WERI-Rb-1 (cell line): ENCODE results near the gene SCAF4.
"Not testable (repeated sequence)": the region's sequence is repeated elsewhere in the genome, so short reads cannot be mapped to it uniquely, and the experiment has no call there.

Experiments
- DNase-seq: peaks from one replicate; pipeline ENCODE4 v3.0.0-alpha.2; 2020
- H3K27ac ChIP-seq: fragments of 250-450 bp; sonication (Bioruptor Pico); 2 replicates; pipeline ENCODE4 v1.5.1; 2020; ENCODE audit warnings: mild to moderate bottlenecking, moderate library complexity
- H3K27me3 ChIP-seq: fragments of 250-450 bp; sonication (Bioruptor Pico); 2 replicates; pipeline ENCODE4 v1.5.1; 2021; ENCODE audit warnings: mild to moderate bottlenecking, low read depth, moderate library complexity; ENCODE audit not compliant: insufficient read depth, severe bottlenecking
- H3K36me3 ChIP-seq: fragments of 250-450 bp; sonication (Bioruptor Pico); 2 replicates; pipeline ENCODE4 v1.5.1; 2020; ENCODE audit warnings: mild to moderate bottlenecking, moderate library complexity
- H3K4me3 ChIP-seq: 2 replicates; pipeline ENCODE4 v1.5.1; 2011; ENCODE audit warnings: low read depth, mild to moderate bottlenecking, control low read depth, low read length
- H3K9me3 ChIP-seq: fragments of 250-450 bp; sonication (Bioruptor Pico); 2 replicates; pipeline ENCODE4 v1.5.1; 2021; ENCODE audit warnings: mild to moderate bottlenecking, moderate library complexity; ENCODE audit not compliant: severe bottlenecking
- TF ChIP-seq, protein P1 (sequence below): IDR thresholded peaks from 2 replicates; pipeline ENCODE4 v1.5.1; 2011; ENCODE audit warnings: low read depth, mild to moderate bottlenecking, control low read depth, inconsistent platforms, low read length

SCAF4 gene

DNA sequence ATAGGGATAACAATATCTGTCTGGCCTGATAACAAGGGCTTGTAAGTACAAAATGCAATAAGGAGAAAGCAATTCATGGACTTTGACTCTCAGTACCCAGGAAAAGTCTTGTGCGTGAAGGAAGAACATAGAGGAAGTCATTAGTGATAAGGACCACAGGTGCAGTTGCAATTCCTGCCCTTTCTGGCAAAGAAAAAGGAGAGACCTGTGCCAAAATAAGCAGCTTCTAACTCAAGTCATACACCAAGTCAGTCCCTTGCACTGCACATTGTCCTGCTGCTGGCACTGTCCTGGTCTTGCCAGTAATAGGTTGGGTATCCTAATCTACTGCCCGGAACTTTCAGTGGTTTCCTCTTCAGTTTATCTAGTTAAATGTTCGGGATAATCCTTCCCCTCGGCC, 87.3 kb downstream of the SCAF4 start:
- no peak for DNase-seq
- TF ChIP-seq, protein P1, sequence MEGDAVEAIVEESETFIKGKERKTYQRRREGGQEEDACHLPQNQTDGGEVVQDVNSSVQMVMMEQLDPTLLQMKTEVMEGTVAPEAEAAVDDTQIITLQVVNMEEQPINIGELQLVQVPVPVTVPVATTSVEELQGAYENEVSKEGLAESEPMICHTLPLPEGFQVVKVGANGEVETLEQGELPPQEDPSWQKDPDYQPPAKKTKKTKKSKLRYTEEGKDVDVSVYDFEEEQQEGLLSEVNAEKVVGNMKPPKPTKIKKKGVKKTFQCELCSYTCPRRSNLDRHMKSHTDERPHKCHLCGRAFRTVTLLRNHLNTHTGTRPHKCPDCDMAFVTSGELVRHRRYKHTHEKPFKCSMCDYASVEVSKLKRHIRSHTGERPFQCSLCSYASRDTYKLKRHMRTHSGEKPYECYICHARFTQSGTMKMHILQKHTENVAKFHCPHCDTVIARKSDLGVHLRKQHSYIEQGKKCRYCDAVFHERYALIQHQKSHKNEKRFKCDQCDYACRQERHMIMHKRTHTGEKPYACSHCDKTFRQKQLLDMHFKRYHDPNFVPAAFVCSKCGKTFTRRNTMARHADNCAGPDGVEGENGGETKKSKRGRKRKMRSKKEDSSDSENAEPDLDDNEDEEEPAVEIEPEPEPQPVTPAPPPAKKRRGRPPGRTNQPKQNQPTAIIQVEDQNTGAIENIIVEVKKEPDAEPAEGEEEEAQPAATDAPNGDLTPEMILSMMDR, result no peak
- no peaks in the 10 kb centered on the region for H3K36me3 ChIP-seq
- H3K27me3 ChIP-seq, result no peaks in the 10 kb centered on the region
- H3K9me3 ChIP-seq, result no peaks in the 10 kb centered on the region
- no peak overlapping the region for H3K4me3 ChIP-seq
- H3K27ac ChIP-seq, result no peak overlapping the region

DNA sequence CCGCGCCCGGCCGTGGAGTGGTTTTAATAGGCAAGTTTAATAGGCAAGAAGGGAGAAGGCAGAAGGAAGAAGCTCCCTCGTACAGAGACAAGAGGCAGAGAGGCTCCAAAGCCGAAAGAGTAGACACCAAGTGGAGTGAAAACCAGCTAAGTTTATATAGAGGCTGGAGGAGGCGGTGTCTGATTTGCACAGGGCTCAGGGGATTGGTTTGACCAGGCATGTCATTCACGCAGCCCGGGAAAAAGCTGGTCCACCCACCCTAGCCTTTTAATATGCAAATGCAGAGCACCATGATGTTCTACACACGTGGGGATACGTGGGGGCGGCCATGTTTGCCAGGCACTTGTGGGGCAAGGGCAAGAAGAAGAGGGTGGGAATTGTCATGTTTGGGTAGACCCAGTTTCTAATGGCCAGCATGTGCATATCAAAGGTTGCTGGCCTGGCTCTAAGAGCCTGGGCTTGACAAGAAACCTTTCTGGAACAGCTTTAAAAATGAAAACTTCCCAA, 90.4 kb downstream of the SCAF4 start:
- DNase-seq, result no peak
- H3K27me3 ChIP-seq, result no peaks in the 10 kb centered on the region
- TF ChIP-seq, protein P1, result no peak

GRCh38 chr21:31636874-31637273, 95.0 kb downstream of the SCAF4 start:
- TF ChIP-seq, protein P1, result no peak
- Histone ChIP-seq H3K27me3 (no peaks in the 10 kb centered on the region), H3K36me3 (no peaks in the 10 kb centered on the region), H3K27ac (no peak overlapping the region), H3K4me3 (no peak overlapping the region), H3K9me3 (peaks cover 16% of the 10 kb centered on the region)
- DNase-seq, result no peak

More for the DNA sequence above, 90.4 kb downstream of the SCAF4 start:
- peaks cover 13% of the 10 kb centered on the region for H3K9me3 ChIP-seq
- no peak overlapping the region for H3K4me3 ChIP-seq
- H3K27ac ChIP-seq, result no peak overlapping the region
- H3K36me3 ChIP-seq, result no peaks in the 10 kb centered on the region

DNA sequence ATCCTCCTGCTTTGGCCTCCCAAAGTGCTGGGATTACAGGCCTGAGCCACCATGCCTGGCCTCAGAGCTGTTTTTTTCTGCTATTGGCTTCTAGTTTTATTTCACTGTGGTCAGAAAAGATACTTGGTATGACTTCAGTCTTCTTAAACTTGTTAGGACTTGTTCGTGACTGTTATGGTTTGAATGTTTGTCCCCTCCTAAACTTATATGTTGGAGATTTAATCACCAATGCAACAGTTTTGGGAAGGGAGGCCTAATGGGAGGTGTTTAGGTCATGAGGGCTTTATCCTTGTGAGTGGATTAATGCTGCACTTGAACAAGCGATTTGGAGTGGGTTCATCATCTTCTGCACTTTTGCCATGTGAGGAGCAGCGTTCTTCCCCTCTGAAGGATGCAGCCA, 96.9 kb downstream of the SCAF4 start:
- TF ChIP-seq, protein P1, result no peak

DNA sequence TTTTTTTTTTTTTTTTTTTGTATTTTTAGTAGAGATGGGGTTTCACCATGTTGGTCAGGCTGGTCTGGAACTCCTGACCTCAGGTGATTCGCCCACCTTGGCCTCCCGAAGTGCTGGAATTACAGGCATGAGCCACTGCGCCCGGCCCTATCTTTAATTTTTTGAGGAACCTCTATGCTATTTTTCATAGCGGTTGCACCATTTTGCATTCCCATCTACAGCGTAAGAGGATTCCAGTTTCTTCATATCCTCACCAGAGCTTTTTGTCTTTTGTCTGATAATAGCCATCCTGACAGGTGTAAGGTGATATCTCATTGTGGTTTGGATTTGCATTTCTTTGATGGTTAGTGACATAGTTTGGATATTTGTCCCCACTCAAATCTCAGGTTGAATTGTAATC, 100.0 kb downstream of the SCAF4 start:
- not testable (repeated sequence) for H3K4me3 ChIP-seq, H3K9me3 ChIP-seq, H3K36me3 ChIP-seq, H3K27ac ChIP-seq, DNase-seq, H3K27me3 ChIP-seq

More for the DNA sequence above, 96.9 kb downstream of the SCAF4 start:
- H3K9me3 ChIP-seq, result peaks cover 16% of the 10 kb centered on the region
- H3K27ac ChIP-seq, result no peak overlapping the region
- no peaks in the 10 kb centered on the region for H3K27me3 ChIP-seq
- no peak for DNase-seq
- no peaks in the 10 kb centered on the region for H3K36me3 ChIP-seq
- H3K4me3 ChIP-seq, result no peak overlapping the region

- H3K9me3 ChIP-seq, result peaks cover 5% of the 10 kb centered on the region
- no peaks in the 10 kb centered on the region for H3K27me3 ChIP-seq
- H3K36me3 ChIP-seq, result no peaks in the 10 kb centered on the region; the same call in 1 of the 2 replicates
- no peak overlapping the region for H3K4me3 ChIP-seq
- no peak overlapping the region for H3K27ac ChIP-seq
- TF ChIP-seq, protein P1, result no peak
- DNase-seq, result peak; percentile 36
These were observed 101.8 kb downstream of the SCAF4 start for GRCh38 chr21:31629972-31630711.
